Mesothelial cell of epicardium (in vitro differentiated cells): ENCODE measurements around the gene OR6B3. TPM values are rescaled to one million over a fixed set of nuclear protein-coding genes. Genes with fewer than 3 reads are reported as not detected.

Experiments used
- DNase-seq, 2 experiments: peaks; one replicate each; pipeline ENCODE4 v3.0.0; 2021; ENCODE audit warnings: low spot score in 2 of 2; ENCODE audit not compliant: unreplicated experiment in 2 of 2
- H3K27ac Mint-ChIP-seq: 2 replicates; pipeline ENCODE4 v1.8.0; 2021; ENCODE audit warnings: mixed read lengths
- H3K27me3 Mint-ChIP-seq: 2 replicates; pipeline ENCODE4 v1.8.0; 2021; ENCODE audit warnings: low read depth, mixed read lengths
- H3K36me3 Mint-ChIP-seq: 2 replicates; pipeline ENCODE4 v1.8.0; 2021; ENCODE audit warnings: mixed read lengths
- H3K4me1 Mint-ChIP-seq: 2 replicates; pipeline ENCODE4 v1.8.0; 2021; ENCODE audit warnings: mixed read lengths
- H3K4me3 Mint-ChIP-seq: 2 replicates; pipeline ENCODE4 v1.8.0; 2021; ENCODE audit warnings: mild to moderate bottlenecking, moderate library complexity, mixed read lengths
- H3K9me3 Mint-ChIP-seq: 2 replicates; pipeline ENCODE4 v1.8.0; 2021; ENCODE audit warnings: mixed read lengths
- total RNA-seq: library from RNA; stranded (reverse); gene quantifications from 3 replicates; pipeline ENCODE4 v1.2.1, GENCODE V29; 2021
- TF ChIP-seq, protein P1 (sequence below): fragments of 200-600 bp; sonication (generic); IDR thresholded peaks from one replicate; pipeline ENCODE4 v1.5.0; 2021; ENCODE audit warnings: antibody characterized with exemption; ENCODE audit not compliant: unreplicated experiment

Gene OR6B3
- total RNA-seq, 1 donor from 2014 or later: not detected

DNA sequence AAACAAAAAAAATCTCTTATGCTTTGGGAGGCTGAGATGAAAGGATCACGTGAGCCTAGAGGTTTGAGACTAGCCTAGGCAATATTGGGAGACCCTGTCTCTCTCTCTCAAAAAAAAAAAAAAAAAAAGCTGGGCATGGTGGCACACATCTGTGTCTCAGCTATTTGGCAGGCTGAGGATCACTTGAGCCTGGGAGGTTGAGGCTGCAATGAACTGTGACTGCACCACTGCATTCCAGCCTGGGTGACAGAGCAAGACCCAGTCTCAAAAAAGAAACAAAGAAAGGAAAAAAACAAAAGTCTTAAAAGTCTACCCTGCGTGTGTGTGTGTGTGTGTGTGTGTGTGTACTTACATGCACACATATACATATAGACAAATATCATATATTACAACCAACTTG lies 25.3 kb upstream of the OR6B3 start:
- TF ChIP-seq, protein P1, sequence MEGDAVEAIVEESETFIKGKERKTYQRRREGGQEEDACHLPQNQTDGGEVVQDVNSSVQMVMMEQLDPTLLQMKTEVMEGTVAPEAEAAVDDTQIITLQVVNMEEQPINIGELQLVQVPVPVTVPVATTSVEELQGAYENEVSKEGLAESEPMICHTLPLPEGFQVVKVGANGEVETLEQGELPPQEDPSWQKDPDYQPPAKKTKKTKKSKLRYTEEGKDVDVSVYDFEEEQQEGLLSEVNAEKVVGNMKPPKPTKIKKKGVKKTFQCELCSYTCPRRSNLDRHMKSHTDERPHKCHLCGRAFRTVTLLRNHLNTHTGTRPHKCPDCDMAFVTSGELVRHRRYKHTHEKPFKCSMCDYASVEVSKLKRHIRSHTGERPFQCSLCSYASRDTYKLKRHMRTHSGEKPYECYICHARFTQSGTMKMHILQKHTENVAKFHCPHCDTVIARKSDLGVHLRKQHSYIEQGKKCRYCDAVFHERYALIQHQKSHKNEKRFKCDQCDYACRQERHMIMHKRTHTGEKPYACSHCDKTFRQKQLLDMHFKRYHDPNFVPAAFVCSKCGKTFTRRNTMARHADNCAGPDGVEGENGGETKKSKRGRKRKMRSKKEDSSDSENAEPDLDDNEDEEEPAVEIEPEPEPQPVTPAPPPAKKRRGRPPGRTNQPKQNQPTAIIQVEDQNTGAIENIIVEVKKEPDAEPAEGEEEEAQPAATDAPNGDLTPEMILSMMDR: no peak
- Mint-ChIP-seq H3K27ac (no peak overlapping the region), H3K4me3 (no peak overlapping the region), H3K36me3 (peaks cover 2% of the 10 kb centered on the region), H3K27me3 (no peaks in the 10 kb centered on the region), H3K4me1 (no peaks in the 10 kb centered on the region), H3K9me3 (peaks cover 49% of the 10 kb centered on the region)
- DNase-seq: no peak

DNA sequence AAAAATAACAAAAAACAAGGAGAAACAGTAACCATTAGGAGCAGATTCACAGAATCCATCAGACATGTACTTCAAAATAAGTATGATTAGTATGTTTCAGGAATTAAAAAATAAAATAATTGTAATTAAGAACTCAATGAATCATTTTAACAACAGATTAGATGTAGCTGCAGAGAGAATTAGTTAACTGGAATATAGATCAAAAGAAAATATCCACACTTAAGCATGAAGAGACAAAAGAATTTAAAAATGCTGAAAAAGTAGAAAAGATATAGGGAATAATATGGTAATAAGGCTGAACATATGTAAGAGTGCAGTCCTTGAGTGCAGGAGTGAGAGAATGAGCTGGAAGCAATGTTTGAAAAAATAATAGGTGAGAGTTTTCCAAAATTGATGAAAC lies 24.1 kb upstream of the OR6B3 start:
- no peak overlapping the region for H3K4me3 Mint-ChIP-seq
- no peak for DNase-seq
- H3K27ac Mint-ChIP-seq: no peak overlapping the region
- no peaks in the 10 kb centered on the region for H3K27me3 Mint-ChIP-seq
- H3K36me3 Mint-ChIP-seq: peaks cover 2% of the 10 kb centered on the region
- TF ChIP-seq, protein P1: no peak
- H3K9me3 Mint-ChIP-seq: peaks cover 49% of the 10 kb centered on the region
- no peaks in the 10 kb centered on the region for H3K4me1 Mint-ChIP-seq

DNA sequence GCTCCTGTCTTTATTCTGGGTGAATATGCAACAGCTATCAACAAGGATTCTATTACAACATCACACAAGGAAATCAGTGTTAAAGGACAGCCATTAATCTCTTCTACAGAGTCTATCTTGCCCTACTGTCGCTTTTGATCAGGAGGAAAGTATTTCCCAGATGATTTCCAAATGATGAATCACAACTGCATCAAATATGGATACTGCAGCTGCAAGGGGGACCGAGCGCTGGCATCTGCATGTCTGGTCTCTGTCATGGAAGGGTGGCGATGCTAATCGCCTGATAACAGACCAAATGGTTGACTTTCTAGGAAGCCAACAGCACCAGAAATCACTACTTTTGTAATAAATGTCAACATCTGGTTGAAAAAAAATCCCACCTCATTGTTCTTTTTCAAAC lies 21.2 kb upstream of the OR6B3 start:
- no peak overlapping the region for H3K4me3 Mint-ChIP-seq
- peaks cover 43% of the 10 kb centered on the region for H3K9me3 Mint-ChIP-seq

DNA sequence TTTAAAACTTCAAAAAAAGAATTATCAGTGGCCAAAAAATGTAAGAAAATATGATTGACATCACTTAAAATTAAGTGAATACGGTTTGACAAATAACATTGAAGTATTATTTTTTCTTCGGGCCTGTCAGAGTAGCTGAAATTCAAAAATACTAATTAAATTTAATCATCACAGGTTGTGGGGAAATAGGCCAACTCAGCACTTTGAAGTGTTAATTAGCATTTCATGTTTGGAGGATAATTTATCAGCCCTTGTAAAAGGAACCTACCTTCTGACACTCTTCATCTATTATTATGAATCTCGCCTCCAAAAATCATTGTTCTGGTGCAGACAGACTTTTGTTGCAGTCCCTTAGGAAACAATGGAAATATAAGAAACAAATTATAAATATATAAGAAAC lies 17.6 kb upstream of the OR6B3 start:
- no peaks in the 10 kb centered on the region for H3K4me1 Mint-ChIP-seq
- no peak for DNase-seq
- no peak overlapping the region for H3K27ac Mint-ChIP-seq
- peaks cover 29% of the 10 kb centered on the region for H3K27me3 Mint-ChIP-seq
- peaks cover 27% of the 10 kb centered on the region for H3K9me3 Mint-ChIP-seq
- no peak overlapping the region for H3K4me3 Mint-ChIP-seq
- no peaks in the 10 kb centered on the region for H3K36me3 Mint-ChIP-seq
- TF ChIP-seq, protein P1: no peak

More for the DNA sequence above, 21.2 kb upstream of the OR6B3 start:
- H3K27ac Mint-ChIP-seq: no peak overlapping the region
- TF ChIP-seq, protein P1: no peak
- peaks cover 5% of the 10 kb centered on the region for H3K27me3 Mint-ChIP-seq
- peaks cover 2% of the 10 kb centered on the region for H3K36me3 Mint-ChIP-seq
- no peaks in the 10 kb centered on the region for H3K4me1 Mint-ChIP-seq
- DNase-seq: no peak

DNA sequence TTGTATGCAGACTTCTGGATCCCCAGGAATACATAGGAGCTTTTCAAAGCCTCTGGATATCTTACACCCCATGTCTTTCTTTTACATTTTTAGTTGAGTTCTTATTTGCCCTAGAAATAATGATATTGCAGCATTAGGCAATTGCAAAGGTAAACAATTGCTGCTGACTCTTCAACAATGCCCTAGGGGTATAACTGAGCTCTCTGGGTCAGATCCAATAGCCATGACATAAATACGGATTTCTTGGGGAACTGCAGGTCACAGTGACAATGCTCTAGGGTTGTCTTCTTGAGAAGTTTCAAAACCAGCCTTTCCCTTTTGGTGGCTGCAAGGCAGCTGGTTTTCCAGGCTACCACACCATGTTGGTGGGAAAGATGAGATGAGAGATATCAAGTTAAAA lies 16.5 kb upstream of the OR6B3 start:
- TF ChIP-seq, protein P1: no peak
- Mint-ChIP-seq H3K36me3 (no peaks in the 10 kb centered on the region), H3K4me1 (no peaks in the 10 kb centered on the region), H3K27ac (no peak overlapping the region), H3K27me3 (peaks cover 39% of the 10 kb centered on the region), H3K4me3 (no peak overlapping the region), H3K9me3 (peaks cover 19% of the 10 kb centered on the region)
- no peak for DNase-seq

DNA sequence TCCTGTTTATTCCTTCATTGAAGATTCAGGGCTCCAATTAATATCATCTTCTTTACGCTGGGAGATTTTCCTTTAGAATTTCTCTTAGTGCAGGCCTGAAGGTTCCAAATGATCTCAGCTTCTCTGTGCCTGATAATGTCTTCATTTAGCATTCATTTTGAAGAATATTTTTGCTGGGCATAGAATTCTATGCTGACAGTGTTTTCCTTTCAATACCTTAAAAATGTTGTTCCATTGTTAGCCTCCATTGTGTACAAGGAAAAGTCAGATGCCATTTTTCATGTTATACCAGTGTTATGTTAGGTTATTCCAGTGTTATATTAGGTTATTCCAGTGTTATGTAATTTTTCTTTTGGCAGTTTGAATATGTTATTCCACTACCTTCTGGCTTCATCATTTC lies 14.9 kb upstream of the OR6B3 start:
- TF ChIP-seq, protein P1: no peak
- Mint-ChIP-seq H3K27ac (no peak overlapping the region), H3K4me3 (no peak overlapping the region), H3K36me3 (no peaks in the 10 kb centered on the region), H3K27me3 (peaks cover 53% of the 10 kb centered on the region), H3K4me1 (no peaks in the 10 kb centered on the region), H3K9me3 (peaks cover 16% of the 10 kb centered on the region)
- DNase-seq: no peak
